Activated gamma-delta T cell (primary cell): Measurements from ENCODE around the gene ASTL.

ENCODE experiments used
- DNase-seq: peaks from one replicate; lab custom pipeline; 2025; lab: John Stamatoyannopoulos, UW

ASTL gene

DNA sequence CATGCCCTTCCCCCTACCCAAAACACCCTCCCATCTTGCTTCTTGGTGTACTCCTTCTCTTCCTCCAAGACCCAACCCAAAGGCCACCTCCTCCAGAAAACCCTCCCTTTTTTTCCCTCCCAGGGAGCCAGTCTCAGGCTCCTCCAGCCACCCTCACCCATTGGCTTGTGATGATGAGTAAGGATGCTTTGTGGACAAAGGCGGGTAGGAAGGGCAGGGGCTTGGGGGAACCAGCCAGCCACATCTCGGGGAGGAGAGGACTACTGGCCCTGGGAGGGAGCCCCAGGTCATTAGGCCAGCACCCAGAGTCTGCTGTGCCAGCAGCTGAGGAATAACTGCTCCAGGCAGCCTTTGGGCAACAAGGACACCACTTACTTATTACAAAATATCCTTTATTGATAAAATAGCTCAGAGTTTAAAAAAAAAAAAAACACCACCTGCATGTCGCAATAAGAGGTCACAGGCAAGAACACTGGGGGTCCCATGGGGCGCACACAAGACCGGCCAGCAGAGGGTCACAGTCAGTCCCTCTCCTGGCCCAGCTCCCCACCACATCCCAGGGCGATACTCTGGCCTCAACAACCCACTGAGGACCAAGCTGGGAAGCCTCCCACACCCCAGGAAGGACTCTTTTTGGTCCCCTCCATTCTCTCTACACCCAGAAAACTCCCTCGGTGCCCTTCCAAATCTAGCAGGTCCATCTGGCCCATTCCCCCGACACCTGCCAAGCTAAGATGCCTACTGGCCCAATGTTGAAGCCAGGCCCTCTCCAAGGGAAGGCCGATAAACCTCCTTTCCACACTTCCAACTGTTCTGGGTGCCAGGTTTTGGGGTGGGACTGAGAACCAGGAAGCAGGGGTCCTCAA, 25.6 kb downstream of the ASTL start:
- DNase-seq, result no peak

DNA sequence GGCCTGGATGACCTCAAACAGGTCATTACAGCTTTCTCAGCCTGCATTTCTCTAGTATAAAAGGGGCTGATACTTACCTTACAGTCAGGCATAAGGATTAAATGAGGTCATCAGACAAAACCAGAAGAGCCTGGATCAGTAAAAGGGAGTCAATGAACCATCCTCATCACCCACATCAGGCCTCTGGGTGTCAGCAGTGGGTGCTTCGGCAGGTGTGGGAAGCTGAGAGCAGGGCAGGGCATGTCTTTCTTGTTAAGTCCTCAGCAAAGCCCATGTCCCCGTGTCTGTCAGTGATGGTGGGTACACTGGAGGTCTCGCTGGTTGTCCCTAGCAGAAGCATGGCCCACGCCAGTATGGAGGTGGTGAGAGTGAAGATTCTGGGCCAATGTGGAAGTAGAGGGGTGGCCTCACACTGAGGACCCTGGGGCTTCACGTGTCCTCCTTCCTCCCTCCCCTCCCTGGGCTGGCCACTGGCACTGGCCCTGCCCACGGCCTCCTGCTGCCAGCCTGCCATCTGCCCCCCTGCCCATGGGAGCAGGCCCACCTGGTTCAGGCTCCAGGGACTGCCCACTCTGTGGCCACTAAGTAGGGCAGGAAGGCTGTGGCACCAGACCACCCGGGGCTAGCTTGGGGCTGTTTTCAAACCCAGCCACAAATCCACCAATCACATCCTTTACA, 26.3 kb downstream of the ASTL start:
- no peak for DNase-seq

DNA sequence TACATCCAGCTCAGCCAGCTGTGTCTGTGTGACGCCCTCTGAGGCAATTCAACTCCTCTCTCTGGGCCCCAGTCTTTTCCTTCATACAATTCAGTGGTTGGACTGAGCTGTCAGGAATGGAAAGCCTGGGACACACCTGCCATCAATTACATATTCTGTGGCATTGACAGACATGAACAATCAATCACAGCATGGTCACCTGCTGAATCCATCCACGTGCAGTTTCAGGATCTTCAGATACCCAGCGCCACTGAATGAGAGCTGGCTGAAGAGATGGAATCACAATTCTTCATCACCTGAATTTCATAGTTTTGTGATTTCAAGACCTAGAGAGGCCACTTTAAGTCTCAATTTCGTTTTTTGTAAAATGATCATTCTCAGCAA, 27.1 kb downstream of the ASTL start:
- DNase-seq, result no peak

DNA sequence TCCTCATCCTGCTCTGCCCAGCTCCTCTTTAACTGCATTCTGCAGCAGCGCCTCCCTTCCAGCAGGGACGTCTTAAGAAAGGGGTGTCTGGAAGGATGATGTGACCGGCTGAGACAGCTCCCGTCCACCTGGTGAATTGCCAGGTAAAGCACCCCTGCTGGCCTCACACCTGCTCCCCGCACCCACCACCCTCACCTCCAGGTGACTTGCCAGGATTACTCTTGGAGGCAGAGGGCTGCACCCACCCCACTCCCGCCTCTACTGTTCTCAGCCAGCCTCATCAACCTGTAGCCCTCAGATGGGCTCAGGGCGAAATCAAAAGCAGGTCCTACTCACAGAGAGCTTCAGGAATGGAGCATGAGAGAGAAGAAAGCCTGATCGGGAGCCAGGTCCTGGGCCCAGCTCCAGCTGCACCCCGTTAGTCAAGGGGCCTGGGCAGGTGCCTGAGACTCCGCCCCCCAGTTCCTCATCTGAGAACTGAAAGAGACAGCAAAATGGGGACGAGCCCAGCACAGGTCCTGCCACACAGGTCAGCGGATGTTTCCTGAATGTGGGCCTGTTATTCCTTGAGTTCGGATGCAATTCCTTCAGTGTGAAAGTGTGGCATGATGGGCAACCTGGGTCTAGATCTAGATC, 27.6 kb downstream of the ASTL start:
- no peak for DNase-seq

DNA sequence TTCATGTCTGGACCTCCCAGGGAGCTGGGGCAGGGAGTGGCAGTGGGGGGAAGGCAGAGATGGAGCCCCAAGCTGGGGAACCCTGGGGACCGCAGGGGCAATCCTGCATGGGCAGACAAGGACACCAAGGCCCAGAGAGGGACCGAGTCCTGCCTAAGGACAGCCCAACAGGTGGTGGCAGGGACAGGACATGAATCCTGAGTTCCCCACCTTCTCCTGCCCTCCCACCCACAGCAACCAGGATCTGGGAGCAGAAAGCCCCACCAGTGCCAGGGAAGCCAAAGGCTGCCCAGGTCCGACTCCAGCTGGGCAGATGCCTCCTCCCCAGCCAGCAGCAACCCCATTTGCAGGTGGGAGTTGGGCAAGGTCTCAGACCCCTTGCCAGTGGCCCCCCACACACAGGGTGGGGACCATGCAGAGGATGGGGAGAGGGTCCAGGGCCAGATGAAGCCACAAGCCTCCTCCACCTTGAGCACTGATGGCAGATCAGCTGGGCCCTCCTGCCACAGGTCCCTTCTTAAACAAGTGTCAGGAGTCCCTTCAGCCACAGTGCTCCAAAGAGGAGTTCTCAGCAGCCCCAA, 28.3 kb downstream of the ASTL start:
- no peak for DNase-seq

DNA sequence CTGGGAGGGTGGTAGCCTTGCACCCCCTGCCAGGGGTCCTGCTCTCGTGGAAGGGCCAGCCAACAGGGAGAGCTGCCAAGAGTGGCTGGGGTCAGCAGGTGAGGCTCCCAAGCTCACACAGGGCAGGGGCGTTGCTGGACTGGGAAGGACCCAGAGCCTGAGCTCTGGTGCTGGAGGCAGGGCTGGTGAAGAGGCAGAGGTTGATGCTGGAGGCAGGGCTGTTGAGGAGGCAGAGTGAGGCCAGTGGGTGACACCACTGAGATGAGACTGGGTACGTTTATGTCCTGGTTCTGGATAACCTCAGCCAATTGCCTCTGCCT, 29.0 kb downstream of the ASTL start:
- DNase-seq, result no peak

DNA sequence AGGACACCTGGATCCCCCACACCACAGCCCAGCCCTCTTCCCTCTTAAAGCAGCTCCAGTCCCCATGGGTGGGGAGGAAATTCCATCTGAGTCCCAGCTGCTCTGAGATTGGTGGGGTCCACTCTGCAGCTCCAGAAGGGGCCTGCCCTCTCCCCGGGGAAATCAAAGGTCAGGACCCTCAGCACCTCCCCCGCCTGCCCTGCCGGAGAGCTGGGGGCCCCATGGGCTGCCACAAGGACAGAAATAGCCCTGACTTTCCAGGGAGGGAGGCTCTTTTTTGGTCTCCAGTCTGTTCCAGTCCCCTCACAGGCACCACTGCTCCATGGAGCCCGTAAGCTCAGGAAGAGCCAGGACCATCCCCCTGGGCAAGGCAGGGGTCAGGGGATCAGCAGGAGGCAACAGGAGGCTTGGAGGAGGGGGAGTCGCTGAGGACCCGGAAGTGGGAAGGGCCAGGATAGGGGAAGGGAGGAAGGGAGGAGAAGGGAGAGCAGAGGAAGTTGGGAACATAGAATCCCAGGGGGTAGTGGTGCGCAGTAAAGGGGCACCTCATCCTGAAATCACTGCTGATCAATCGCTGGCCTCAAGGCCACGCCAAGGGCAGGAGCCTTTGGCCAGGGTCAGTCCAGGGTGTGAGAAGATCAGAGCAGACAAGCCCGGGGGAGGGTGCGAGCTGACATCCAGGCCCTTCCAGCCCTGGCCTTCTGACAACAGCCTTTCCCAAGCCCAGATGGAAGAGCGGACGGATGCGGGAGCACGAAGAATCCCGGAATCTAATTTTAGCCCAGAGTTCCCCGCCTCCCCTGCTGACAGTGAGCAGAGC, 29.6 kb downstream of the ASTL start:
- no peak for DNase-seq

DNA sequence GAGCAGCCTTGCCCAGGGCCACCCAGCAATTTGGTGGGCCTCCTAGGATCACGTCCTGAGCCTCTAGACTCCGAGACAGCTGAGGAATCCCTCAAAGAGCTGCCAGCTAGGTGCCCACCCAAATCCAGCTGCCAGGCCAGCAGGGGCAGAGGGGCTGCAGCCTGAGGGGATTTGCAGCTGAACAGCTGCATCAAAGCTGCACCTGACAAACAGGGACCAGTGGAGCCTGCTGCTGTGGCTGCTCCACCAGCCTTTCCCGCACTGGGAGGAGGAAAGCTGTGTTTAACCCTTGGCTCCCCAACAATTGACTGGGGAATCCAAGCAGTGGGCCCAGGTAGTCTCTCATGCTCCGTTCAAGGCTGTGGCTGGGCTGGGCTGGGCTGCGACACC, 30.2 kb downstream of the ASTL start:
- DNase-seq, result no peak

DNA sequence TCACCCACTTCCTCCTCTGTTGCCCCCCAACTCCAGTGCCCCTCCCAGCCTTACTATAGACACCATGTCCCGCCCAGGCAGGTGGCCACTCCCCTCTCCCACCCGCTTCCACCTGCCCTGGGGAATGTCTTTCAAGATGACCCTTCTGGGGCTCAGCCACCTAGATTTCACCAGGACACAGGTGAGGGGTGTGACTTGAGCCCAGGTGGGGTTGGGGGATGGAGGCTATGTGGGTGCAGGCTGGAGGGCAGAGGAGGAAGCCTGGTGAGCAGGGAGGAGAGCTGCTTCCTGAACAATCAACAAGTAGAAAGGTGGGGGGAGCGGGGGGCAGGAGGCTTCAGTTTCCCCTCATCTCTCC, 30.6 kb downstream of the ASTL start:
- no peak for DNase-seq

DNA sequence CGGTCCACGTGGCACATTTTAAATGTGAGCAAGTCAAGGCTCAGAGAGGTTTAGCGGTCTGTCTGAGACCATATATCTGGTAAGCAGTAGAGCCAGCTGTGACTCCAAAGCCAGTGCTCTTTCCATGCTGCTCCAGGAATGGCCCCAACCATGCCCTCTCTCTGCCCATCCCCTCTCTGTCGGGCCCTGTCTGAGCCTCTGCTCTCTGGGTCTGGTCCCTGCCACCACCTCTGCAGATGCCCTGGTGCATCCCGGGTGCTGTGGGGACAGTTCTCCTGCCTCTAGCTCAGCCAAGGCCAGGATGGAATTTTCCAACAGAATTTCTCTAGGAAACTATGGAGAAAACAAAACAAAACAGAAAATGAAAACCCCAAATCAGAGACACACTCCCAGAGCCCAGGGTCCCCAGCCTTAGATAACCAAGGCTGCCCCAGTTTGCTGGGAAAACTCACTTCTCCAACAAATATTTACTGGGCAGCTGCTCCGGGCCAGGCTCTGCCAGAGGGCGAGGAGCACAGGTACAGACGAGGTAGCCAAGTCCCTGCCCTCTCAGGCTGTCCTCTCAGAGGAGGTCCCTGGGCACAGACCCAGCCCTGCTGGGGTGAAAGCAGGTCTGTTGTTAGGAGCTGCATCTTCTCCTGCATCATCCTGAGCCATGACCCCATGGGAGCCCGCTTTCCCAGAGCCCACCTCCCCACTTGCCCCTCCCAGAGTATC, 31.2 kb downstream of the ASTL start:
- no peak for DNase-seq

DNA sequence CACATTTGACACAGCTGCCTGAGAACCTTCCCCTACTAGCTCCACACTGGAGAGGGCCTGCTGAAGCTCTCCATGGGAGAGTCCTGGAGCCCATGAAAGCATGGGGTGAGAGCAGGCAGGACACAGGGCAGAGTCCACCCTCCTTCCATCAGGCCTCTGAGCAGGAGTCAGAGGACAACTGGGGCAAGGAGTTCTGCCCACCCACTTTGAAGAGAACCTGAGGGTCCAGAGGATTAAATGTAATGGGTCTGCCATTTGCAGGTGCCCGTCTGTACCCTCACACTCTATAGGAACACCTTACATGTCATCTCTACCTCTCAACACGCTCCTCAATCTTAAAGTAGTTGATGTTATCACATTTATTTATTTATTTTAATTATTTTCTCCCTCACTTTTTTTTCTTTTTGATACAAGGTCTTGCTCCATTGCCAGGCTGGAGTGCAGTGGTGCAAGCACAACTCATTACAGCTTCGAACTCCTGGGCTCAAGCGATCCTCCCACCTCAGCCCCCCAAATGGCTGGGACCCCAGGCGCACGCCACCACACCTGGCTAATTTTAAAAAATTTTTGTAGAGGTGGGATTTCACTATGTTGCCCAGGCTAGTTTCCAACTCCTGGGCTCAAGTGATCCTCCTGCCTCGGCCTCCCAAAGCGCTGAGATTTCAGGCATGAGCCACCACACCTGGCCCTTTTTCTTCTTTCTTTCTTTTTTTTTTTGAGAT, 32.1 kb downstream of the ASTL start:
- no peak for DNase-seq

DNA sequence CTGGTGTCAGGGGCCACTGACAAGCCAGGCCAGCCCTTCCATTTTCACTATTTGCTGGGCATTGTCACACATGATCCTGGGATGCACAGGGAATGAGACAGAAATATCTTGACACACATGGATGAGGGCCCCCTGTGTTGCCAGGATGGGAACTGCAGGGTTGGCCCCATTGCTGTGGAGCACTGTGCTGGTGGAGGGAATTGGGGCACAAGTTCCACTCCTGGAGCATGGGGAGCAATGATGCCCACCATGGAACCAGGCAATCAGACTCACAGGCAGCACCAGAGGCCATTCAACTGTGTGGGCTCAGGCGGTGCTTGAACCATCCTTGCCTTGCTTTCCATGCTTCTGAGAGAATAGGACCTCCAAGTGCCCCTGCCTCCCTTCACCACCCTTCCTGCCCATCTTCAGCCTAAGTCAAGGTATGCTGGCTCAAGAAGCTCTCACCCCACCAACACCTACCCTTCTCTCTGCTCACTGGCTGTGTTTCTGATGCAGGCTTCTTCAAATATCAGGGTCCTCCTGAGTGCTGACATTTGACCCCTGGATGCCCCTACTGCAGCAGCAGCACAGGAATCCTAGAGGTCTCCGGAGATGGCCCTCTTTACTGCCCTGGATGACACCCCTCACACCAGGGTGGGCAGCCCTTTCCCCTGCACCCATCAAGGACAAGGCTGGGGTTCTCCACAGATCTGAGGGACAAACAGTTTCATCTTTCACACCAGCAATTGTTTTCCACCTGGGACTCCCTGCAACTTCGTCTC, 33.0 kb downstream of the ASTL start:
- DNase-seq, result no peak

DNA sequence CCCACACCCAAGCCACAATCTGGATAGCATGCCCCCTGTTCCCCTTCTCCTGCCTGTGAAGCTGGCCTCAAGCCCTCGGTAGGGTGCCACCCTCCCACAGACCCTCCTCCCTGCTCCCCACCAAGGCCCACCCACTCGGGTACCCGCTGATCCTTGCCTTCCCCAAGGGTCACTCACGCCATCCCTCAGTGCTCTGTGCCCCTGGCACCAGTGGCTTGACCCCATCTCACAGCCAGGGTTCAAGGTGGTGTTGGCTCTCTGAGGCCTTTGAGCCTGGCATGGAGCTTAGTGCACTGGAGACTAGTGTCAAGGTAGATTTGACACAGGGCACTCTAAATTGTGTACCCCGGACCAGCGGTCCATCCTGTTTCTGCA, 33.8 kb downstream of the ASTL start:
- DNase-seq, result no peak

DNA sequence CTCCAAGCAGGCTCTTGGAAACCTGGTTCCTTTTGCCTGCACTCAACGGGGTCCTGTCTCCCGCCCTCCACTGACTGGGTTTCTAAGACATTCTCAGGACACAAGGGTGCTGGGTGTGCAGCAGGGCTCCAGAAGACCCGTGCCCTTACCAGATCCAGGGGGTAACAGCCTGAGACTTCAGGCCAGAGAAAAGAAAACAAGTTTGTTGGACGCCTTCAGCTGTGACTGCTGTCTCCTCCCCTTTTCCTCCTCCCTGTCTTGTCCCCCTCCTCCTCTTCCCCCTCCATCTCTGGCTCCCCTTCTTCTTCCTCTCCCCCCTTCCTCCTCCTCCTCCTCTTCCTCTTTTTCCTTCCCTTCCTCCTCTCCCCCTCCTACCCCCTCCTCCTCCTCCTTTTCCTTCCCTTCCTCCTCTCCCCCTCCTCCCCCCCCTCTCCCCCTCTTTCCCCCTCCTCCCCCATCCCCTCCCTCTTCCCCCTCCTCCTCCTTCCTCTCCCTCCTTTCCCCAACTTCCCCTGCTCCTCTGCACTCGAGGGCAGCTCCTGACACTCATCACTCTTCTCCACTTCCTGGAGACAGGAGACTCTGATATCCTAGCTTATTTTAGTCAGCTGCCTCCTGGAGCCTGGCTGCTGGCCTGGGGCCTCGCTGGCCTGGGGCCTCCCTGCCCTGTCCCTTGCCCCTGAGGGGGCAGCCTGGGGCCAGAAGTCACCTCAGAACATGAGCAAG, 34.4 kb downstream of the ASTL start:
- no peak for DNase-seq

DNA sequence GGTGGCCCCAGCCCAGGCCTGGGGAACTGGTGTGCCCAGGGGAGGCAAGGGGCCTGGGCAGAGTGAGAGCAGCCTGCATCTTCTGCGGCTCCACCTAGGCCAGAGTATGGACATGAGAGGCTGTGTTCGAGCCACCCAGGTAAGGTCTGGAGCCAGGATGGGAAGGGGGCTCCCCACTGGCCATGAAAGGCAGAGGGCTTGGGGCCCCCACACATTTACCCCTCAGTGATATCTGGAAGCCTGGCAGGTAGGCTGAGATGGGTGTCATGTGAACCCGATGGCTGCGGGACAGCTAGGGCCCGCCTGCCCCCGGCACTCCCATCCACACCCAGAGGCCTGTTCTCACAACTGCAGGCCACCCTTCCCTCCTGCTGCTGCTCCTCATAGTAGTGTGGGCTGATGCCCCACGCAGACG, 35.1 kb downstream of the ASTL start:
- no peak for DNase-seq

DNA sequence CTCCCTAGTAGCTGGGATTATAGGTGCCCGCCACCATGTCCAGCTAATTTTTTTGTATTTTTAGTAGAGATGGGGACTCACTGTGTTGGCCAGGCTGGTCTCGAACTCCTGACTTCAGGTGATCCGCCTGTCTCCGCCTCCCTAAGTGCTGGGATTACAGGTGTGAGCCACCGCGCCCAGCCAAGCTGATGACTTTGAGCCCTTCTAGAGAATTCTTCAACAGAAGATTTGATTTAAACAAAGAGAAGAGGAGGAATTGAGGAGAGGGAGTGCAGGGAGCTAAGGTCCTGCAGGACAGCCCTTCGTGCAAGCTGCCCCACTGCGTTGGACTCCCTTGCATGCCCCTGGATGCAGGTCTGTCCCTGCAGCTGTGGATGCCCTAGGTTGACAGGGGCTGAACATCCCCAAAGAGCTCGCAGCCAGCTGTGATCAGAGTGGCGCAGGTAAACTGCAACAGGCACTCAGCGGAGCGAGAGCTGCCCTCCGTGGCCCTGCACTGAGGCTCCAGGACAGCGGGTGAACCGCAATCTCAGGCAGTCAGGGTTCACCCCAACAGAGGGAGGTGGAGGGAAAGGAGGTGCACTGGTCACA, 35.6 kb downstream of the ASTL start:
- DNase-seq, result no peak

DNA sequence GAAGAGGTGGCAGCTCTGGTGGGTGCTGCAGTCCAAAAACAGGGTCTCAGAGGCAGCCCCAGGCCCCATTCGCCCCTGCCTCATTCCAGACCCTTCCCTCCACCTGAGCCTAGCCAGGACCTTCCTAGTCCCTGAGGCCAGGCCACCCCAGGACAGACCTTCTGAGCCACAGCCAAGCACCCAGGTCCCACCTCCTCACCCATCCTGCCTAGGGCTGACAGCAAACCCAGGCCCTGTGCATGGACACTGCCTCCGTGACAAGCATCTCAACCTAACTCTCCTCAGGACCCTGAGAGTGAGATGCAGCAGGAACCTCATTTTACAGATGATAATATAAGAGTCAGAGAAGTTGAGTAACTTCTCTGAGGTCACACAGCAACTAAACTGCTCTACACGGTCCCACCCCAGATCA, 37.4 kb downstream of the ASTL start:
- no peak for DNase-seq

DNA sequence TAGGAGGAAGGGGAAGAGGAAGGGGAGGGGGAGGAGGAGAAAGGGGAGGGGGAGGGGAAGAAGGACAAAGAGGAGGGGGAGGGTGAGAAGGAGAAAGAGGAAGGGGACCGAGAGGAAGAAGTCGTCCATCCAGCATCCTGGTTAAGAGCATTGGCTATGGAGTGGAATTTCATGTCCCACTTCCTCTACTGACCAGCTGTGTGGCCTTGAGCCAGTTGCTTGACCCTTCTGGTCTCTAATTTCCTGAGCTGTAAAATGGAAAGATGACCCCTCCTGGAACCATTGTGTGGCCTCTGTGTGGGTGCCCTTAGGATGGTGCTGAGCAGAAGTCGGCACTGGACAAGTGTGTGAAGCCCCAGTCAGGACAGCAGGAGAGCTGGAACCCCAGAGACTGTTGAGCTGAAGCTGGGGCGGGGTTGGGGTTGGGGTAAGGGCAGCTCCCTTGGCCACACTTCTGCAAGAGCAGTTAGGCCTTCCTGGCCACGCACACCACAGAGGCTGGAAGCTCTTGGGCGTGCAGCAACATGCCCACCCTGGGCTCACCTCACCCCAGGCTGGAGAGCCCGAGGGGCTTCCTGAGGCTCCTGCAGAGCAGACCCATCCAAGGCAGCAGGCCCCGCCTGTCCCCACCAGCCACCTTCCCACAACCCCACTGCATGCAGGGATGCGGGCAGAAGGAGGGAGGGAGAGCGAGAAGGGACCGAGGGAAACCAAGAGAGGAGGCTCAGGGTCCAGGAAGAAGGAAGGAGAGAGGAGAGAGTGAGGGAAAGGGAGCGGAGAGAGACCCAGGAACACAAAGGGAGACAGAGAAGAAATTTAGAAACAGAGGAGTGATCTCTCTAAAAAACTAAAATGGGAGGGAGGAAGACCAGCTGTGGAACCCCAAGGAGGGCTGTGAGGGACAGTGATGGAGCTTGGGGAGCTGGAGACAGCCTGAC, 38.2 kb downstream of the ASTL start:
- no peak for DNase-seq
